GM21390 (cell line): ENCODE results near the gene CNTF.

ENCODE experiments used
- ATAC-seq: cut with Tn5 transposase; IDR thresholded peaks from one replicate; pipeline ENCODE4 v1.9.1; 2021; ENCODE audit not compliant: unreplicated experiment

The CNTF gene

GRCh38 chr11:58606930-58607714 is 15.3 kb upstream of the CNTF start:
- no peak for ATAC-seq

DNA sequence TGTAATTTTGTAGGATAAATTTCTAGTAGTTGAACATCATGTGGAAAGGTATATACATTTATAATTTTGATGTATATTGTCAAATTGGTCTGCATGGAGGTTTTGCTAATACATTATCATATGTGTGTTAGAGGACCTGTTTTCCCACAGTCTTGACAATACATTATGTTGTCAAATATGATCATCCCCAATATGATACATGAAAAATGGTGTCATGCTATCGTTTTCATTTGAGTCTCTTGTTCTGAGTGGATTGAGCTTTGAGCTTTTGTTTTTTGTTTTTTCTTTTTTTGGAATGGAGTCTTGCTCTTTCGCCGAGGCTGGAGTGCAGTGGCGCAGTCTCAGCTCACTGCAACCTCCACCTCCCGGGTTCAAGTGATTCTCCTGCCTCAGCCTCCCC is 14.1 kb upstream of the CNTF start:
- ATAC-seq: no peak

- ATAC-seq: peak; percentile 52
These were observed 12.7 kb upstream of the CNTF start for GRCh38 chr11:58609723-58610122.

GRCh38 chr11:58613228-58613627 is 9.2 kb upstream of the CNTF start:
- no peak for ATAC-seq

GRCh38 chr11:58615559-58615958 is 6.9 kb upstream of the CNTF start:
- no peak for ATAC-seq

- ATAC-seq: no peak
These were observed 5.9 kb upstream of the CNTF start for GRCh38 chr11:58616594-58616993.

DNA sequence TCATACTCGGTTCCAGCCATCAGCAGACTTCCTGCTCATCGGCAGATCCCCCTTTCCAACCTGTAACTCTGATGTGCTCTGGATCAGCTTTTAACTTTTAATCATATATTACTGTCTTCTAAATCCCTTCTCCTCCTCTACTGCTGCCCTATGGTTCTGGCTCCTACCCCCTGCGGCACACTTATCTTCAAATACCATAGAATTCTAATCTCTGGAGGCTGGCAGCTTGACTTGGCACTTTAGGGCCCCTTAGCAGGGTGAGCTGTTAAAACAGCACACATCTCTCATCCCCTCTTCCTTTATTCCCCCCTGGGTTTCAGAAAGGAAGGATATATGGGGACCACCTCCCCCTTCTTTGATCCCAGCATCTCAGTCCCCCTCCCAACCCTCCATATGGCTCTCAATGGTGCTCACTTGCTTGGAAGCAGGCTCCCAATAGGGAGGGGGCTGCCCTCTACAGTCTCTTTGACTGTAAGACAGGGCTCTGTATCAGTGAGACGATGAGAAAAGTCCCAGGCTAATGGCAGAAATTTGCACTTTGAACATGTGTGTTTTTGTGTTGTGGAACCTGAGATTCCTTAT is 4.4 kb upstream of the CNTF start:
- ATAC-seq: no peak

- ATAC-seq: peak; percentile 58
These were observed 741 bp upstream of the CNTF start for GRCh38 chr11:58621586-58622262.

- no peak for ATAC-seq
These were observed 2.6 kb downstream of the CNTF start for GRCh38 chr11:58625086-58625485.

DNA sequence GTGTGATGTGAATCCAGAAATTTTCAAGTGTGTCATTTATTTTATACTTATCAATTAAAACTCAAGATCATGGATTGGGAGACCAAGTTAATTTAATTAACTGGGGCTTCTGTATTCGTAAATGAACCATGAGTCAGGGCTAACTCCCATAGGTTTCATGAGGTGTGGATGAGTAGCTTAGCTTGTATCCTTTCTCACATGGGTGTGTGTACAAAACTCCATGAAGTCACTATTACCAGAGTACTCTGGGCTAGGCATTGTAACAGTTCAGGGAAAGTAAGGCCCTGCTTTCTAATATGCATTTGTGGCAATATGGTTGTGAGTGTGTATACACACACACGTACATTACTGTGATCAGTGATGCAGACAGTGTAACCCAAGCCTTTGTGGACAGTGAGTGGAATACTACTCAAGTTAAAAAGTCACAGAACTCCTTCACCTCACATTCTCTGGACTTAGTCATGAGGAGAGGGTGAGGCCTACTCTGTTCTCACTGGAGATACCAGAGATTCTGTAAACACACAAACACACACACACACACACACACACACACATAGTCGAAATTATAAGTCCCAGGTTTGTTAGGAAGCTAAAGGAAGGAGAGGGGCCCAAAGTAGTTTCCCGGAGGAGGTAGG is 3.5 kb downstream of the CNTF start:
- no peak for ATAC-seq

DNA sequence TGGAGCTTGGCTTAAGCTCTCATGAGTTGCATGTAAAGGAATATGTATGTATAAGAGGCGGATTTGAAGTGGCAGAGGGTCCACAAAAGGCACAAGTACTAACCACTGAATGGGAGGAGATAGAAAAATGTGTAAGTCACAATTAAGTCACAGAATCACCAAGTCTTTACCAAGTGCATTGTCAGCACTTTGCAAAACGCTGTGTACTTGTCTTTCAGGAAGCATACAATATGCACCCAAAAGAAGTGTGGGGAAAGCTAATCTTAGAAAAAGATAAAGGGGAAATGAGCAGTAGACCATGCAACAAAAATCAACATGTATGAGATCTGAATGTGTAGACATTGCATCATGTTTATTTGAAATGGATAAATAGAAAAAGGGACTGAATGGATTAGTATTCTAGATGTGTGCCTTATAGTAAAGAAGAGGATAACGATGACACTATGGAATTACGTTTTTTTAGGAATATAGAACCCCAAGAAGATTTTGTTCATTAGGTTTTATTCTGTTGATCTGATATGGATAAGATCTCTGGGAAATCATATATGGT is 4.5 kb downstream of the CNTF start:
- ATAC-seq: no peak

GRCh38 chr11:58628446-58628845 is 6.0 kb downstream of the CNTF start:
- no peak for ATAC-seq

GRCh38 chr11:58629857-58630256 is 7.4 kb downstream of the CNTF start:
- ATAC-seq: peak; percentile 43

GRCh38 chr11:58631378-58631777 is 8.9 kb downstream of the CNTF start:
- ATAC-seq: no peak

DNA sequence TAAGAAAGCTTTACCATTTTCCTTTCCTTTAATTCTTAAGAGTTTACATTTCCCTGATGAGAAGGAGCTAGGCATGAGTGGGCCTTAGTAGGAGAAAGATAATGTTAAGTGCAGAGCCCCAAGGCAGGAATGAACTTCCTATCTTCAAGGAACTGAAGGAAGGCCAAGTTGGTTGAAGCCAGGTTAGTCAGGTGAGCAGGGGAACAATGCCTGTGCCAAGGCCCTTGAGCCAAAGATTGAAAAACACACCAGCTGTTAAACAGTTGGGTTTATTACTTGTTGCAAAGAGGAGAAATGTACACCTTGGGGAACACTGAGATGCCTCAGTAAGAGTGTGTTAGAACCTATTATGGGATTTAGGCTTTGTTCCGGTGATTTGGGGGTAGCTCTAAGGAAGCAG is 10.0 kb downstream of the CNTF start:
- ATAC-seq: no peak

- ATAC-seq: no peak
These were observed 14.1 kb downstream of the CNTF start for GRCh38 chr11:58636587-58636986.

GRCh38 chr11:58637371-58637770 is 14.9 kb downstream of the CNTF start:
- ATAC-seq: no peak

DNA sequence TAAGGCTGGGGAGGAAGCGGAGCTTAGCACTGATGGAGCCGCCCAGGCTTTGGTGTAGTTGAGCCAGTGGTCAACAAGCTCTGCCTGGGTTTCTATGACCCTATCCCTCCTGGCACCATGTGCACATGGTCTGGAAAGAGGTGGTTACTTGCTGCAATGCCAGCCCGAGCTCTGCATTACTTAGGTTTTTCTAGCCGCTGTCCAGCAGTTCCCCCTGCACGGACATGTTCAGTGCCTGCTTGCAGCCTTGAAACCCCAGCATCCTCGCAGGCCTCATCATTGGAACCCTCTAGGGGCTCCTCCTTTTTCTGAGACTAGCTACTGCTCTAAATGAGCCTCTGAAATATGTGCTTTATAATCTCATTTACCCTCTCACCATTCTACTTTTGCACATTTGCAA is 16.6 kb downstream of the CNTF start:
- ATAC-seq: no peak

DNA sequence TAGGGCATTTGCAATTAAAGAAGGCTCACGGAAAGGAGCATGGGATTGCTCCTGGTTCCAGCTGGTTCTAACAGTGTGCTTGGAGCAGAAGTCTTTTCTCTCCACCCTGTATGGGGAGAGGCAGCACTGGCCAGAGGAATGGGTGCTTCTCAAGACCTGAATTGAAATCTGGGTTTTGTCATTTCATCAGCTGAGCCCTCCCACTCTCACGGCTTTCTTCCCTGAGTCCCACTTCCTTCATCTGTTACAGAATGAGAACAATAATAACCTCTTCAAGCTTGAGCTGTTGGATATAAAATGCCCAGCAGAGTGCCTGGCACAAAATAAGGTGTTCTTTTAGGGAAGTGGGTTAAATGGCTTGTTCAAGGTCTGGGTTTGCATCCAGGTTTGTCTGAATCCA is 17.2 kb downstream of the CNTF start:
- ATAC-seq: no peak

DNA sequence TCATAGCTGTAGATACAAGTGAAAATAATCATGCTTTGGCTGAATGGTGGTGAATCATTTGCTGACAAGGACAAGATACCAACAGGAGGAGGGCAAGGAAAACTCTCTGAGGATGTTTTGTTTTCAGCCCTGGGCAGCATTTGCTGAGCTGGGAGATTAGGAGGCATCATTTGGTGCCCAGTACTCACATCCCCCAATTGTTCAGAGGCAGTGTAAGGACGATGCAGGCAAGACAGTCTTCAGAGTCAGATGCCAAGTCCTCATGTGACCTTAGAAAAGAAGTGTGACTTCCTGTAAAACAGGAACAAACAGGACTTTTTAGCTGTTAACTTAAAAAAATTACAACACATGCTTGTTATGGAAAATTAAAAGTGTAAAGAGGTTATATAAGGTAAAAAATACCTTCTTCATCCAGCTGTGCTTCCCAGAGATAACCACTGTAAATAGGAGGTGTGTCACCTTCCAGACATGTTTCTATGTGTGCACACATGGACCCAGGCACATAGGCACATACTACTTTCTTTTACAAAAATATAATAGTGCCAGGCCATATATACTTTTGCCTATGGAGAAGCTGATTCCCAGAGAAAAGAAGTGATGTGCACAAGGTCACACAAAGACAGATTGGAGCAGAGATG is 18.0 kb downstream of the CNTF start:
- ATAC-seq: no peak

DNA sequence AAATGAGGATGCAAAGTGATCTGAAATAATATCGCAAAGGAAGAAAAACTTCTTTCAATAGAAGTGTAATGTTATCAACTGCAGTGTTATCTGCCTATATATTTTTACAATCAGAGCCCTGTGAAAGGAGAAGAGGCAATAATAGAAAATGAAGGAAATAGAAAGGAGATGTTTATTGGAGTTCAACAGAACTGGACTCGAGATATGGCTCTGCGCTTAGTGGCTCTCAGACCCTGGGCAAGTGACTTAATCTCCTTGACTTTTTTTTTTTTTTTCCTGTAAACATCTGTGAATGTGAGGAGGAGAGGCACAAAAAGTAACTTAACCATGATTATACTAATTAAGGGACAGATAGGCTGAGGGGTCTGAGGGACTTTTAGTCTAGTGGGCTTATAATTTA is 18.9 kb downstream of the CNTF start:
- no peak for ATAC-seq
